Right renal cortex interstitium (tissue), 3 donors: ENCODE results near the gene PEPD. TPM values are rescaled to one million over a fixed set of nuclear protein-coding genes. Genes with fewer than 3 reads are reported as not detected.

Experiments
- DNase-seq, 3 donors: peaks; one replicate each; pipeline ENCODE4 v3.0.0-alpha.2; 2013; ENCODE audit warnings: low read depth in 3 of 3, low spot score in 2 of 3
- polyA plus RNA-seq, 3 donors: library from polyadenylated mRNA; unstranded; fragments of 120-200 nt; gene quantifications; one replicate each; pipeline ENCODE4 v1.2.1, GENCODE V29; 2013; ENCODE audit not compliant: insufficient read length in 3 of 3

The PEPD gene
- polyA plus RNA-seq, 3 donors: 112 to 141 (median 123) TPM

DNA sequence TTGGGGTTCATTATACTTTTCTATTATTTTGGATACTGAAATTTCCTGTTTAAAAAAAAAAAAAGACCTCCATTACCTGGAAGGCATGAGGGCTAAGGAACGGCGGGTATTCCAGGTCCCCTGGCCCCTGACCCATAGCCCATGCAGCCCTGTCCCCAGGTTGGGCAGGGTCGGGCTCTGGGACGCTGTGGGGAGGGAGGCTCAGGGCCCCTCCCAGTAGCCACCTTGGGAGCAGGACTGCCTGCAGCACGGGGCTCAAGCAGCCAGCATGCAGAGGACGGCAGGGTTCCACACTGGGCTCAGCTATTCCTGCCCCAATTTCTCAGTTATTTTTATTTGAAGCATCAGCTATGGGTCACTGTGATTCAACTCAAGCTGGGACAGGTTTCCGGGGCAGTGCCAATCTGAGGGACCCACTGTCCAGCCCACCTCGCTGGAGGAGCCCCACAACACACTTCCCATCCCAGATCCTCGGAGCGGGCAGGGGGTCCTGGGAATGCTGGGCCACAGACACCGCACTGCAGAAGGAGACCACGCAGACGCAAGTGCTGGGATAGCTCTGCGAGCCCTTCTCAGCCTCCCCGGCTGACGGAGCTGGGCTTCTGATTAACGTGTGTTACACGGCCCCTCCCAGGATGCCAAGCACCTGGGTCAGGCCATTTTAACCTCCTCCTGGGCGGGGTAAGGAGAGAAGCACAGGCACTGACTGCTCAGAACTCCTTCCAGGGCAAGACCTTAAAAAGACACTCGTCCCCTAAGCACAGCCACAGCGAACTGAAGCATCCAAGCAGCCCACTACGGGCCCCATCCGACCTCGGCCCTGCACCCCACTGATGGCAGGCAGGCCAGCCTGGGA is 60.1 kb downstream of the PEPD start:
- no peak for DNase-seq

DNA sequence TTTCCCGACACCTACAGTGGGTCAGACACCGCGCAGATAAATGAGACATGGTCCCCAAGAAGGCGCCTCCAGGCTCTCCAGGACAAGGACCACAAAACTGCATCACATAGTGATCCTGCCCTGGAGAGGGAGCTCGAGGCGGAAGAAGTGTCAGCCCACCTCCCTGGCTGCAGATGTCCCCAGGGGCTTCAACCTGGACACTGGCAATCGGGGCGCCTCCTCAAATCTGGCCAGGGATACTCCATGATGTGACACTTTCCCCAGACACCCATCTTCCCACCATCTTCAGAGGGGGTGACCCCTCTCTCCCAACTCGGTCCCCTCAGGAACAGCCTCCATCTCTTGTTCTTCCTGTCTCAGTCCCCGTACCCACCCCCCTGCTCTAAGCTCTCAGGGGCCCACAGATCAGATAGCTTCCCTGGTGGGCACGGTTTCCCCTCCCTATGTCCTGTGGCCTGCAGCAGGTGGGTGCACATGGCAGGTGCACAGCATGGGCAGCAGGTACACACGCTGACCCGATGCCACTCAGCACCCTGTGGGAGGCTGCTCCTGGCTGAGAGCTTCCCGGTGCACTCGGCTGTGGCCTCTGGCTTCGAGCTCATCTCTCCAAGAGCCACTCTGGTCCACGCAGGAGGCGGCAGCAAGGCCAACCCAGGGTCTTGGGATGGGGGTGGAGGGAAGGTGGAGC is 61.2 kb downstream of the PEPD start:
- no peak for DNase-seq

DNA sequence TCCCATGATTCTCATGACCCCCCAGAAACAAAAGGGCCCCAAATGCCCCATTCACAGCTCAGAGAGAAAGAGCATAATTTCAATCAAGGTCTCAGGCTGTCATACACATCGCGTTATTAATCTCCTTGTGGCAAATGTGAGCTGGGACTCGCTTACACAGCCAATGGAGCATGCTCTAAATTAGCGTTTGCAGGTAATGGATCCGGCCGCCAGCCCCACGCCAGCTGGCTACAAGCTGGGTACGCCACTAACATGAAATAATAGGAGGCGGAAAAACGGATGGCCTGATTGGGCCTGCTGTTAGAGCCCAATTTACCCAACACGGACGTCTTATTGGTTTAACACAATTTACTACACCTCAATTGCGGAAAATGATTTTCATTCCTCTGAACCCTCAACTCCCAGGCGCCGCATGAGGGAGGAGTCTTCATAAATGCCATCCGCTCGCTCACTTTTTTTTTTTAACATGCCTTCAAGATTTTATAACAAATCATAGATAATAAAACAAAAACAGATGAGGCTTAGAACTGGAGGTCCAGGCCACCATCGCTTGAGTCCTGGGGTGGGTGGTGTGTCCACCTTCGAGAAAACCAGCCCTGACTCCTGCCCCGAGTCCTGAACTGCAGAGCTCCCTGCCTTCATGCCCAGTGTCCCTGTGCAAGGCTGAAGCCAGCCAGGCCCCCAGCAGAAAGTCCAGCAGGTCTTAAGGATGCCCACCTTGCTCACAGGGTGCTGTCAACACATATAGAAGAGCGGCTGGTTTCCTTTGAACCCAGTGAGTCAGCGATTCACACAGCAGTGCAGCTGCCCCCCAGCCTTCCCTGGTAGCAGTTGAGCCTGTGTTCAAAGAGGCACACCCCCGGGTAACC is 62.1 kb downstream of the PEPD start:
- DNase-seq: no peak

DNA sequence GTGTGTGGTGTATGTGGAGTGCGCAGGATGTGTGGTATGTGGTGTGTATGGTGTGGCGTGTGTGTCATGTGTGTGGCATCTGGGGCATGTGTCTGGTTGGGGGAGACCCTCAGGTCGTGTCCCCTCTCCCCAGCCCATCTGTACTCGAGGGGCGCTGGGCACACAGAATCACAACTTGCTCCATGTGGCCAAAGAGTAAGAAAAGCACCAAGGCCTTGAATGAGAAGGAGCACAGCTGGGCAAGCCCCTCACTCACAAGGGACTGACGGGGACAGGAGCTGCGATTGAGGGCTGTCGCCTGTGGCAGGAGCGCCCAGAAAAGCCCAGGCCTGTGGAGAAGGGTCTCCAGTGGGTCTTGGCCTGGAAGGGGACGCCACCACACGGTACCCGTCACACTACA is 62.8 kb downstream of the PEPD start:
- no peak for DNase-seq

DNA sequence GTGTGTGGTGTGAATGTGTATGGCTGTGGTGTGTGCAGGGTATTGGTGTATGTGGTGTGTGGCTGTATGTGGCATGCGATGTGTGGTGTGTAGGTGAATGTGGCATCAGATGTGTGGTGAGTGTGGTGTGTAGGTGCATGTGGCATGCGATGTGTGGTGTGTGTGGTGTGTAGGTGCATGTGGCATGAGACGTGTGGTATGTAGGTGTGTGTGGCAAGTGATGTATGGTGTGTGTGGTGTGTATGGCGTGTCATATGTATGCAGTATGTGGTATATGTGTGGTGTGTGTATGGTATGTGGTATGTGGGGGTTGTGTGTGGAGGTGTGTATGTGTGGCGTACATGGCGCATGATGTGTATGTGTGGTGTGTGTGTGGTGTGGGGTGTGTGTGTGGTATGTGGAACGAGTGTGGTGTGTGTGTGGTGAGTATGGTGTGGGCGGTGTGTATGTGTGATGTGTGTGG is 63.4 kb downstream of the PEPD start:
- no peak for DNase-seq

DNA sequence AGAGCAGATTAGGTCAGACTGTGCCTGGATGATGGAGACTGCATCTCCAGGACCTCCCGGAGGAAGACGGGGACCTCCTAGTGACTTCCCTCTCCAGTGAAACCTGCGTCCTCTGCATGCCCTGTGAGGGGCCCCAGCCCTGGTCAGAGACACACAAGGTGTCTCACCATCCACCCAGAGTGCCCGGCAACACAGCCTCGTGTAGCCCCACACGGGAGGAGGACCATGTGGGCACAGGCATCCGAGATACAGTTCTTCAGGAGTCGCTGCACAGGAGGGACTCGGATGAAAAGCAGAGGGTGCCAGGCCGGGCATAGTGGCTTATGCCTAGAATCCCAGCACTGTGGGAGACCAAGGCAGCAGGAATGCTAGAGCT is 64.8 kb downstream of the PEPD start:
- DNase-seq: no peak

DNA sequence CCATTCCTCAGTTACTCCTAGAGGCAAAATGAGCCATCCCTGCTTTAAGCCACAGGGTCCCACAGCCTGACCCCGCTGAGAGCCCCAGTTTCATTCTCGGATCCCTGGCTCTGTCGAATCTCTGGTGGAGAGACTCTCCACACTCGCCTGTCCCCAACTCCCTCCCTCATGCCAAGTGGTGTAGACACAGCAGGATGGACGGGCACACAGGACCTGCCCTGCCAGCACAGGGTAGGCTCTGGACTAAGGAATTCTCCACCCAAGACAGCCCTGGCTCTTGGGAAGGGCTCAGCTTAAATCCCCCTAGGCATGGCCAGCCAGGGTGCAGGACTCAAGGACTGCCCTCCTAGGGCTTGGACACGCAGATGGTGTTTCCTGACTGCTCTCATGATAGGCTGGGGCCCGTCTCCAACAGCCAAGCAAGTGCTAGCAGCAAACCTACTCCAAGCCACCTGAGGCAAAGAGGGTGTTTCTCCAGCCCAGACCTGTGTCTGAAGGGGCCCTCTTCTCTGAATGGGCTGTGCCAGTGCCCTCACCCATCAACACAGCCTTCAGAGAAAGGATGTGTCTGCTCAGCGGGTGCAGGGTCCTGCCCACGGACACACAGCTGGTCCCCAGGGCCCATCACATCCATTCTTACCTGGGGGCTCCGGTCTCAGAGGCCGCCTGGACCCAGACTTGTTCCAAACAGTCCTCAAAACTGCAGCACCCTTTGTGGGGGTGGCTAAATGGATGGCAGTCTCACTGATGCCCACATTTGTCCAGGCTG is 65.3 kb downstream of the PEPD start:
- DNase-seq: no peak

DNA sequence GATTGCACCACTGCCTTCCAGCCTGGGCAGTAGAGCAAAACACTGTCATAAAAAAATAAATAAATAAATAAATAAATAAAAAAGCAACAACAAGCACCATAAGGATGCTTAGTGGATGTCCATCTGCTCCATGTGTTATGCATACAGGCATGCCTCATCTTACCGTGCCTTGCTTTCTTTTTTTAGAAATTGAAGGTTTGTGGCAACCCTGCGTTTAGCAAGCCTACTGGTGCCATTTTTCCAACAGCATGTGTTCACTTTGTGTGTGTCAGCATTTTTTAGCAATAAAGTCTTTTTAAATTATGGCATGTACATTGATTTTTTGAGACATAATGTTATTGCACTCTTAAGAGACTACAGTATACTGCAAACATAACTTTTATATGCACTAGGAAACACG is 68.3 kb downstream of the PEPD start:
- DNase-seq: no peak

DNA sequence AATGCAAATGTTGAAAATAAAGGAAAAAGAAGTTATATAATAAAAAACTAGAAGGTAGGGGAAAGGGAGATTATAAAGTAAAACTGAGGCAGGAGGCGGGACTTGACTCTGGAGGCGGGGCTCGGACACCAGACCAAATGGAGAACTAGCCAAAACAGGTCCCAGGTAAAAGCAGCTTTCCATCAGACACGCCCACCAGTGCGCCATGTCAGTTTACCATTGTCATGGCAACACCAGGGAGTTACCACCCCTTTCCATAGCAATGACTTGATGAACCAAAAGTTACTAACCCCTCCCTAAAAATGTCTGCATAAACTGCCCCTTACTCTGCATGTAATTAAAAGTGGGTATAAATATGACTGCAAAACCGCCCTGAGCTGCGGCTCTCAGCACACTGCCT is 70.9 kb downstream of the PEPD start:
- no peak for DNase-seq

DNA sequence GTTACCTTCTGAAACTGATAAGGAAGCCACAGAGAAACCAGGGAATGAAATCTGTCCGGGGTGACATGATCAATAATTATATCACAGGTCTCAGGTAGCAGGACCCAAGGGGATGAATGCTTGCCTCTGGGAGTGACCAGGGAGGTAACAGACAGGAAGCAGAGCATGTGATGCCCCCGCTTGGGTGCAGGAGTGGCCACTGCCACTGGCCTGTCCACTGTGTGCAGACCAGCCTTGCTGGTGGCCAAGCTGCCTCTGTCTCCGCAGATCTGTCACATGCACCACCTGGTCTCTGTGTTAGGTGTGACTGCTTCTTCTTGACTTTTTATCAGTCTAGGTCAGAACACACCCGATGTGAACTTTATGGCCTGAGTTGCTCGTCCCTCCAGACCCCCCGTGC is 71.8 kb downstream of the PEPD start:
- no peak for DNase-seq

DNA sequence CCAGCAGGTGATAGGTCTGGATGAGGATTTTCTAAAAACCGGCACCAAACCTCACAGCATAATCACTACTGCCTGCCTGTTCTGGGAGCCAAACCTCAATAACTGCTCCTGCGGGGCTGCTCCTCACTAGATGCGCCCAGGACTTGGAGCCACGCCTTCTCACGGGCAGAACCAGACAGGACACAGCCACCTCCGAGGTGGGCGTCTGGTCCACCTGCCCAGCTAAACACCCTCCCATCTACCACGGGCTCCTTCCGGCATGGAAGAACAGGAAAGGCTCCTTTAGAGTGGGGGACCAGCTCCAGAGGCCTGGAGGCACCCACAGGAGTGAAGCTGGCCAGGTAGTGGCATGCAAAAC is 73.5 kb downstream of the PEPD start:
- DNase-seq: no peak

DNA sequence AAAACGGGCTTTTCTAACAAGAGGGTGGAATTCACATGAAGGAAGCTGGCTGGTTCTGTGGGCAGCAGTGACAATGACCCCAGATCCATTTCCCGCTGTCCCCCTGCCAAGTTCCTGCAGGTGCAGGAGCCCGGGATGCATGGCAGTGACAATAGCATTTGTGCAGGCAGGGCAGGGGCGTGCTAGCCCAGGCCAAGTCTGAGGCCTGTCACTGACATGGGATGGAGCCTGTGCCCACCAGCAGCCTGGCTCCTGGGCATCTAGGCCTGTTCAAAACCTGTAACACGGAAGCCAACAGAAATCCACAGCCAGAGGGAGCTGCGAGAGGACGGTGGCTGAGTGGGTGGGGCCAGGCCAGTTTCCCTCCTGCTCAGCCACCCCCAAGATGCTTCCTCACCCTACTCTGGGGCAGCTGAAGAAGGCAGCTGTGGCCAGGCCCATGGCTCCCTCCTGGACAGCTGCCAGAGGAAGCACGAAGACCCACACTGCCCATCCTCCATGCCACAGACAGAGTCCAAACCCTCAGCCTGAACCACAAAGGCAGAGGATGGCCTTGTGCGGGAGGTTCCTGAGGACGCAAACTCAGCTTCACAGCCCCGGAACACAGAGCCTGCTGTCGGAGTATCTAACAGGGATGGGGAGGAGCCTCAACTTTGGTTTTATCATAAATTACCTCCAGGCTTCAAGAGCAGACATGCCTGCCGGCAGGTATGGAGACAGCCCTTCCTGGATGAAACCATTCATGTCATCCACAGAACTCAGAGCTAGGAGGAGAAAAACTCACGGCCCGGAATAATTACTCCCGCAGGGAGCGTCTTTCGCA is 74.0 kb downstream of the PEPD start:
- DNase-seq: no peak

DNA sequence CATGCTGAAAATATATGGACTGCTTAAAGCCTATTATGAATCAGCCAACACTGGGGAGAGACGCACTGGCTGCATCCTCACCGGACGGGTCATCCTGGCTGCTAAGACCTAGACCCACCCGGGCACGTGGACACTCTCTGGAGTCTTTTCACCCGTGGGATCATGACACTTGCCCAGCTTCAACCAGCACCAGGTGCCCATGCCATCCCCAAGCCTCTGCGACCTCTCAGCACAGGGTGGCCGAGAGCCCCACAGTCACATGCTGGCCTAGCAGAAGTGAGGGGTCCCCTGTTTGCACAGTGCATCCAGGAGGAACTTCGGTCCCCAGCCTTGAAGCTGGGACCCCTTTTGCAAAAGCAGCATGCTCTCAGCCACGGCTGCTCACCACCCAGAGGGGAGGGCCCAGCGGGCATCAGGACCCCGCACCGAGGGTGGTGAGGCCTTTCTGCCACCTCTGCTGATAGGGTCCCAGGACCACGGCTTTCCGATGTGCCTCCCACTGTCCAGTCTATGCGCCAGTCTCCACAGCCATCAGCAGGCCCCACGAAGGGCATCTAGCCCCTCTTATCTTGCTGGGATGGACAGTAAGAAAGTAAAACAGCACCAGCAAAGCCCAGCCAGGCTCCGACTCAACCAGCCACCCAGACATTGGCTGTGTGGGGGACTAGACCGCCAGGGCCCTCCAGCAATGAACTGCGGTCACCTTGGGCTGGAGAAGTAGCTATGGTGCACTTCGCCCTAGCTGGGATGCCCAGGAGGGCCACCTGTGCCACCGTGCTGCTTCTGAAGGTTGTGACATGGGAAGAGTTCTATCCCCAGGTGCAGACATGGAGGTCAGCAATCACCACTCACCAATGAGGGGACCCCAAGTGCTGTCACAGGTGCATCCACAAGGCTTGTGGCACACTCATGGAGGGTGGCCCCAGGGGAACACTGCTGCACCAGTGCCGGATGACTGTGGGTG is 75.0 kb downstream of the PEPD start:
- DNase-seq: no peak

DNA sequence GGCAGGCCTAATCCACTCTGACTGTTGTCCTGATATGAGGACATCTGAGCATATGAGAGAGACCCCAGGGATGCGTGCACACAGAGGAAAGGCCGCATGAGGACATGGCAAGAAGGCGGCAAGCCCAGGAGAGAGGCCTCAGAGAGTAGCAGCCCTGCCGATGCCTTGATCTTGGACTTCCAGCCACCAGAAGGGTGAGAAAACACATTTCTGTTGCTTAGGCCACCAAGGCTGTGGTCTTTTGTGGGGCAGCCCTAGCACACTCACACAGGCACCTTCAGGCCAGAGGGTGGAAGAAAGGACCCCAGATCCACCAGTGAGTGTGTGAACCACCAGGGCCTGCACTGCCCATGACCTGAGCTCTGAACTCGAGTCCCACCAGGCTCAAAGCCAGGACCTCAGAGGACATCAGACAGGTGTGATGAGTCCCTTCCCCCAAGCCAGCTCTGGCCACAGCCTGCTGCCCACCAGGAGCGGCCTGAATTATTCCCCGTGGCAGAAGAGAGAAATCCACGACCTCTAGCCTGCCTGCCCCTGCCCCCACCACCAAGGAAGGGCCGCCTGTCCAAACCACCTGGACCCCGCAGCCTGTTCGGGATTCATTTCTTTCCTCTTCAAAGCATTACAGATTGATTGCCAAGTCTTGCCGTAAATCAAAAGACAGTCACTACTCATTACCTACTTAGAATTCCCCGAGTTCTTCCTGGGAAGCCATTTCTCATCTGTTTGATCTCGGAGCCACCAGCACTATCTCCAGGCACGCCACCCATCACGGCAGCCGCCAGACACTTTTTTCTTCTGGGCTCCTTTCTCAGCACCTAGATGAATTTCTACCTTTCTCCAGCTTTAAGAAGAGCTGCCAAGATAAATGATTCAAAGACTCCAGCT is 75.9 kb downstream of the PEPD start:
- DNase-seq: no peak

DNA sequence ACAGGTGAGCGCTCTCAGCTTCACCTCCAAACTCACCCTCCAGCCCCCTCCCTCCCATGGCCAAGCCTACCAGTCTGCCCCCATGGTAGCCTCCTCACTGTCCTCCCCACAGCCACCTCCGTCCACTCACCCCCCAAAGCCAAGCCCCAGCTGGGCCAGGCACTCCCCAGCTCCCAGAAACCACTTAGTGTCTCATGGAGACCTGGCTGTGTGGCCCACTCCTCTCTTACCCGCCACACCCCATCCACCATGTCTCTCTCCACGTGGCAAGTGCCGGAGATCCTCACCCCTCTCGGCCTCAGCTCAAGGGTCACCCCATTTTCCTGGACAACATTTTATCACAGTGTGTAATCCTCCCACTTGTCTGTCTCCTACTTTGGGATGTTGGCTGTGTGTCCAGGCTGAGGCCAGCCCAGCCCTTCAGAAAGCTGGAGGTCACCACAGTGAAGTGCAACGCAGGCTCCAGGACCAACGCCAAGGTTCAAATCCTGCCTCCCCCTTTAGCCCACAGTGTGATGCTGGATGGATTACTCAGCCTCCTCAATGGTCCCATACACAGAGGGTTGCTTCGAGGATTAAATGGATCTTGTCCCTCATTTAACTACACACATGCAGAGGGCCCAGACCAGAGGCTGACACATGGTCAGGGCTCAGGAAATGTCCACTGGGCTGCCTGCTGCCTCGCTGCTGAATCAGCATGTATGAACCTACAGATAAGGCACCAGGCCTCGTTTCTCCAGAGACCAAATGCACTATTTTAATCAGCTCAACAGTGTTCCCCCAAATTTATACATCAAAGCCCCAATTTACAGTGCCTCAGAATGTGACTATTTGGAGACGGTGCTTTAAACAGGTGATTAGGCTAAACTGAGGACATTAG is 76.8 kb downstream of the PEPD start:
- DNase-seq: no peak
